ACC112 (cell line): ENCODE measurements around the gene UMAD1.
A peak's percentile ranks its signal among the peaks of the same experiment; 100 is the strongest.

Experiments used
- H2AFZ ChIP-seq: fragments of 200-600 bp; sonication (generic); one replicate; pipeline ENCODE4 v1.6.0; 2017; ENCODE audit warnings: antibody characterized with exemption, low read length; ENCODE audit not compliant: unreplicated experiment
- H3K27ac ChIP-seq: fragments of 200-600 bp; sonication (generic); 2 replicates; pipeline ENCODE4 v1.5.1; 2014; ENCODE audit warnings: low read depth, mild to moderate bottlenecking, antibody characterized with exemption, low read length, moderate library complexity
- H3K27me3 ChIP-seq: fragments of 200-600 bp; sonication (generic); 2 replicates; pipeline ENCODE4 v1.6.1; 2014; ENCODE audit warnings: mild to moderate bottlenecking, antibody characterized with exemption, low read length, moderate library complexity, mixed read lengths; ENCODE audit not compliant: insufficient read depth
- H3K36me3 ChIP-seq: fragments of 200-600 bp; sonication (generic); 2 replicates; pipeline ENCODE4 v1.6.1; 2016; ENCODE audit warnings: mild to moderate bottlenecking, antibody characterized with exemption, low read length, moderate library complexity, mixed read lengths; ENCODE audit not compliant: insufficient read depth
- H3K4me1 ChIP-seq: fragments of 200-600 bp; sonication (generic); one replicate; pipeline ENCODE4 v1.6.1; 2016; ENCODE audit warnings: low read length, mixed read lengths; ENCODE audit not compliant: insufficient read depth, unreplicated experiment, control insufficient read depth
- H3K4me3 ChIP-seq: fragments of 200-600 bp; sonication (generic); 2 replicates; pipeline ENCODE4 v1.5.1; 2014; ENCODE audit warnings: mild to moderate bottlenecking, low read depth, low read length
- H3K79me2 ChIP-seq: fragments of 200-600 bp; sonication (generic); one replicate; pipeline ENCODE4 v1.6.0; 2016; ENCODE audit warnings: low read length; ENCODE audit not compliant: control insufficient read depth, unreplicated experiment, insufficient read depth

The UMAD1 gene

GRCh38 chr7:7742223-7742622 lies 101.7 kb downstream of the UMAD1 start:
- H3K79me2 ChIP-seq: no peaks in the 10 kb centered on the region
- no peaks in the 10 kb centered on the region for H3K4me1 ChIP-seq

GRCh38 chr7:7745258-7745657 lies 104.7 kb downstream of the UMAD1 start:
- Histone ChIP-seq H3K36me3 (no peaks in the 10 kb centered on the region), H3K27me3 (no peaks in the 10 kb centered on the region), H3K79me2 (no peaks in the 10 kb centered on the region), H2AFZ (no peak overlapping the region), H3K4me1 (no peaks in the 10 kb centered on the region), H3K4me3 (no peak overlapping the region), H3K27ac (no peak overlapping the region)

More at GRCh38 chr7:7742223-7742622, 101.7 kb downstream of the UMAD1 start:
- H3K27me3 ChIP-seq: no peaks in the 10 kb centered on the region
- no peak overlapping the region for H3K4me3 ChIP-seq
- H3K36me3 ChIP-seq: no peaks in the 10 kb centered on the region
- no peak overlapping the region for H3K27ac ChIP-seq
- no peak overlapping the region for H2AFZ ChIP-seq

GRCh38 chr7:7745966-7746365 lies 105.4 kb downstream of the UMAD1 start:
- no peaks in the 10 kb centered on the region for H3K36me3 ChIP-seq
- peaks cover 2% of the 10 kb centered on the region for H3K4me1 ChIP-seq
- H3K27me3 ChIP-seq: no peaks in the 10 kb centered on the region
- H3K4me3 ChIP-seq: no peak overlapping the region
- H3K79me2 ChIP-seq: no peaks in the 10 kb centered on the region
- H3K27ac ChIP-seq: no peak overlapping the region
- no peak overlapping the region for H2AFZ ChIP-seq

- H3K27me3 ChIP-seq: no peaks in the 10 kb centered on the region
- H3K4me3 ChIP-seq: no peak overlapping the region
- H3K27ac ChIP-seq: no peak overlapping the region
- H3K36me3 ChIP-seq: no peaks in the 10 kb centered on the region
- H3K4me1 ChIP-seq: peaks cover 6% of the 10 kb centered on the region
- H2AFZ ChIP-seq: no peak overlapping the region
- no peaks in the 10 kb centered on the region for H3K79me2 ChIP-seq
Observed at GRCh38 chr7:7746458-7746857, 105.9 kb downstream of the UMAD1 start.

- Histone ChIP-seq H3K4me1 (peaks cover 9% of the 10 kb centered on the region), H2AFZ (no peak overlapping the region), H3K36me3 (no peaks in the 10 kb centered on the region), H3K27ac (no peak overlapping the region), H3K27me3 (no peaks in the 10 kb centered on the region), H3K79me2 (no peaks in the 10 kb centered on the region), H3K4me3 (peak overlapping the region; percentile 22)
Observed at GRCh38 chr7:7750571-7751242, 110.2 kb downstream of the UMAD1 start.

GRCh38 chr7:7751243-7752092 lies 110.9 kb downstream of the UMAD1 start:
- Histone ChIP-seq H3K4me1 (peaks cover 9% of the 10 kb centered on the region), H2AFZ (no peak overlapping the region), H3K27ac (no peak overlapping the region), H3K4me3 (peak overlapping the region; percentile 22), H3K27me3 (no peaks in the 10 kb centered on the region), H3K79me2 (no peaks in the 10 kb centered on the region), H3K36me3 (no peaks in the 10 kb centered on the region)

- no peaks in the 10 kb centered on the region for H3K27me3 ChIP-seq
- H3K79me2 ChIP-seq: no peaks in the 10 kb centered on the region
- no peak overlapping the region for H3K4me3 ChIP-seq
- H2AFZ ChIP-seq: no peak overlapping the region
- peaks cover 5% of the 10 kb centered on the region for H3K4me1 ChIP-seq
- no peaks in the 10 kb centered on the region for H3K36me3 ChIP-seq
- H3K27ac ChIP-seq: no peak overlapping the region
Observed at GRCh38 chr7:7756577-7756976, 116.0 kb downstream of the UMAD1 start.

- no peaks in the 10 kb centered on the region for H3K27me3 ChIP-seq
- no peak overlapping the region for H3K4me3 ChIP-seq
- no peak overlapping the region for H3K27ac ChIP-seq
- H2AFZ ChIP-seq: no peak overlapping the region
- no peaks in the 10 kb centered on the region for H3K79me2 ChIP-seq
- H3K36me3 ChIP-seq: no peaks in the 10 kb centered on the region
- peaks cover 5% of the 10 kb centered on the region for H3K4me1 ChIP-seq
Observed at GRCh38 chr7:7757576-7757975, 117.0 kb downstream of the UMAD1 start.

GRCh38 chr7:7761340-7761973 lies 120.9 kb downstream of the UMAD1 start:
- H3K79me2 ChIP-seq: no peaks in the 10 kb centered on the region
- H3K36me3 ChIP-seq: no peaks in the 10 kb centered on the region
- H3K27ac ChIP-seq: peak overlapping the region; percentile 76
- H3K4me3 ChIP-seq: peak overlapping the region; percentile 79
- H3K27me3 ChIP-seq: no peaks in the 10 kb centered on the region
- peak overlapping the region; percentile 82 for H2AFZ ChIP-seq
- H3K4me1 ChIP-seq: peaks cover 20% of the 10 kb centered on the region

- Histone ChIP-seq H3K36me3 (no peaks in the 10 kb centered on the region), H2AFZ (peak overlapping the region; percentile 82), H3K27ac (peak overlapping the region; percentile 76), H3K27me3 (no peaks in the 10 kb centered on the region), H3K79me2 (no peaks in the 10 kb centered on the region), H3K4me3 (peak overlapping the region; percentile 79), H3K4me1 (peaks cover 23% of the 10 kb centered on the region)
Observed at GRCh38 chr7:7761974-7762779, 121.6 kb downstream of the UMAD1 start.
